HG02798 (cell line): ENCODE measurements around the gene GALNT5.

Source experiments
- ATAC-seq: cut with Tn5 transposase; IDR thresholded peaks from one replicate; pipeline ENCODE4 v1.9.1; 2021; ENCODE audit warnings: mild to moderate bottlenecking; ENCODE audit not compliant: unreplicated experiment, poor library complexity

GALNT5 gene

GRCh38 chr2:157361526-157361925, 104.0 kb downstream of the GALNT5 start:
- no peak for ATAC-seq

- no peak for ATAC-seq
Observed at GRCh38 chr2:157362627-157363026, 105.1 kb downstream of the GALNT5 start.

GRCh38 chr2:157363612-157364101, 106.2 kb downstream of the GALNT5 start:
- ATAC-seq: peak; percentile 49
